Lower leg skin (tissue), 4 donors: ENCODE measurements around the gene OR8B8. TPM values are rescaled to one million over a fixed set of nuclear protein-coding genes. Genes with fewer than 3 reads are reported as not detected.
"Not testable (repeated sequence)": the region's sequence is repeated elsewhere in the genome, so short reads cannot be mapped to it uniquely, and the experiment has no call there.

Source experiments
- DNase-seq, 2 donors: peaks; one replicate each; pipeline ENCODE4 v3.0.0-alpha.2; 2019; ENCODE audit warnings: low spot score in 2 of 2
- H3K4me3 ChIP-seq: fragments of 200-600 bp; sonication (generic); 2 replicates; pipeline ENCODE4 v1.5.1; 2017; ENCODE audit warnings: mild to moderate bottlenecking, low read depth; ENCODE audit not compliant: poor library complexity, severe bottlenecking
- CTCF ChIP-seq, 3 donors: fragments of 450-650 bp; IDR thresholded peaks; one replicate each; pipeline ENCODE4 v1.5.1; 2016; ENCODE audit warnings: antibody characterized with exemption in 3 of 3, mild to moderate bottlenecking in 3 of 3, moderate library complexity in 2 of 3
- POLR2A ChIP-seq, 2 donors: fragments of 450-650 bp; IDR thresholded peaks; one replicate each; pipeline ENCODE4 v1.6.1; 2016 to 2017; ENCODE audit warnings: antibody characterized with exemption in 2 of 2, mild to moderate bottlenecking in 1 of 2, moderate library complexity in 1 of 2
- WGBS, 2 donors: methylation state at CpG; one replicate each; pipeline ENCODE4 v1.1.5; 2018; 5-methylcytosine and 5-hydroxymethylcytosine counted together
- intact Hi-C: fragments of 100-400 bp; cut with DNase I; formaldehyde crosslinking; loops from one replicate; pipeline ENCODE4 v1.15.0; 2023; ENCODE audit warnings: low total_unique reads
- total RNA-seq, 4 donors: library from RNA; depleted of rRNA; stranded (reverse); fragments of >200 nt; gene quantifications; one replicate each; pipeline ENCODE4 v1.1.0, GENCODE V29; 2016

Gene OR8B8
- total RNA-seq, 4 donors from 2014 or later = not detected

- TF ChIP-seq CTCF (IDR thresholded peaks at IDR 0.05) (no peak), POLR2A (IDR thresholded peaks at IDR 0.05) (no peak)
- DNase-seq = no peak
Measured at GRCh38 chr11:124424384-124424921, 21.0 kb downstream of the OR8B8 start, which contains the start of gene OR8B4. Gene OR8B4, minus strand, starts transcription at chr11:124424871. Its CDS starts 0 bp downstream, at chr11:124424871.

GRCh38 chr11:124421043-124421442 is 24.5 kb downstream of the OR8B8 start:
- no peak for TF ChIP-seq CTCF (IDR thresholded peaks at IDR 0.05)
- TF ChIP-seq POLR2A (IDR thresholded peaks at IDR 0.05) = no peak
- intact Hi-C loops = no loop called here
- WGBS, 2 donors = 74 to 79% methylated on average over 4 of the region's 4 CpGs
- no peak overlapping the region for H3K4me3 ChIP-seq
- DNase-seq = no peak

More at GRCh38 chr11:124424384-124424921, 21.0 kb downstream of the OR8B8 start, which contains the start of gene OR8B4:
- WGBS, 2 donors = 85 to 93% methylated on average over 2 of the region's 2 CpGs
- intact Hi-C loops = no loop called here
- no peak within 1 kb of the TSS for H3K4me3 ChIP-seq

GRCh38 chr11:124415356-124415923 is 30.1 kb downstream of the OR8B8 start:
- TF ChIP-seq CTCF (IDR thresholded peaks at IDR 0.05) (no peak), POLR2A (IDR thresholded peaks at IDR 0.05) (no peak)
- WGBS, 2 donors = 20 to 21% methylated on average over 5 of the region's 5 CpGs
- intact Hi-C loops = no loop called here
- DNase-seq = no peak
- no peak overlapping the region for H3K4me3 ChIP-seq

GRCh38 chr11:124409906-124410305 is 35.6 kb downstream of the OR8B8 start:
- DNase-seq = no peak
- intact Hi-C loops = no loop called here
- TF ChIP-seq CTCF (IDR thresholded peaks at IDR 0.05) = no peak
- no peak overlapping the region for H3K4me3 ChIP-seq
- 84 to 85% methylated on average over 7 of the region's 7 CpGs for WGBS, 2 donors

- no peak for DNase-seq
- no peak overlapping the region for H3K4me3 ChIP-seq
- 52 to 65% methylated on average over 2 of the region's 2 CpGs for WGBS, 2 donors
- intact Hi-C loops = no loop called here
- no peak for TF ChIP-seq POLR2A (IDR thresholded peaks at IDR 0.05)
- no peak for TF ChIP-seq CTCF (IDR thresholded peaks at IDR 0.05)
Measured at GRCh38 chr11:124405581-124405980, 39.9 kb downstream of the OR8B8 start.

- DNase-seq, H3K4me3 ChIP-seq, intact Hi-C loops: not testable (repeated sequence)
- 91 to 93% methylated on average over 8 to 25 of the region's 27 CpGs for WGBS, 2 donors
Measured at GRCh38 chr11:124403186-124403585, 42.3 kb downstream of the OR8B8 start.
